Measurements from ENCODE around the gene ZNF816.

The ZNF816 gene

GRCh38 chr19:52959613-52960295 is 2.9 kb downstream of the ZNF816 start:
- TF ChIP-seq CTCF (IDR thresholded peaks at IDR 0.05; ENCODE audit: insufficient read depth, low read length, poor library complexity, severe bottlenecking): no peak
- DNase-seq (ENCODE audit: extremely low read depth, insufficient read length): no peak
- H3K4me3 ChIP-seq (replicated peaks; ENCODE audit: low read depth, low read length): no peak overlapping the region
- H3K36me3 ChIP-seq (ENCODE audit: control insufficient read depth, insufficient read depth, low read length): peaks cover 12% of the 10 kb centered on the region
- no peaks in the 10 kb centered on the region for H3K27me3 ChIP-seq (replicated peaks; ENCODE audit: control insufficient read depth, insufficient read depth, low read length)

- H3K4me3 ChIP-seq (replicated peaks; ENCODE audit: low read depth, low read length): no peak overlapping the region
- no peak for TF ChIP-seq CTCF (IDR thresholded peaks at IDR 0.05; ENCODE audit: insufficient read depth, low read length, poor library complexity, severe bottlenecking)
- DNase-seq (ENCODE audit: extremely low read depth, insufficient read length): no peak
- peaks cover 17% of the 10 kb centered on the region for H3K36me3 ChIP-seq (ENCODE audit: control insufficient read depth, insufficient read depth, low read length)
- H3K27me3 ChIP-seq (replicated peaks; ENCODE audit: control insufficient read depth, insufficient read depth, low read length): no peaks in the 10 kb centered on the region
These were observed 5.1 kb downstream of the ZNF816 start for GRCh38 chr19:52957591-52957990.

- no peak for TF ChIP-seq CTCF (IDR thresholded peaks at IDR 0.05; ENCODE audit: insufficient read depth, low read length, poor library complexity, severe bottlenecking)
- no peak overlapping the region for H3K4me3 ChIP-seq (replicated peaks; ENCODE audit: low read depth, low read length)
- peaks cover 20% of the 10 kb centered on the region for H3K36me3 ChIP-seq (ENCODE audit: control insufficient read depth, insufficient read depth, low read length)
- H3K27me3 ChIP-seq (replicated peaks; ENCODE audit: control insufficient read depth, insufficient read depth, low read length): no peaks in the 10 kb centered on the region
- DNase-seq (ENCODE audit: extremely low read depth, insufficient read length): no peak
These were observed 5.8 kb downstream of the ZNF816 start for GRCh38 chr19:52956917-52957316.

- Histone ChIP-seq H3K36me3 (ENCODE audit: control insufficient read depth, insufficient read depth, low read length) (peaks cover 13% of the 10 kb centered on the region), H3K4me3 (replicated peaks; ENCODE audit: low read depth, low read length) (no peak overlapping the region), H3K27me3 (replicated peaks; ENCODE audit: control insufficient read depth, insufficient read depth, low read length) (no peaks in the 10 kb centered on the region)
- no peak for DNase-seq (ENCODE audit: extremely low read depth, insufficient read length)
- TF ChIP-seq CTCF (IDR thresholded peaks at IDR 0.05; ENCODE audit: insufficient read depth, low read length, poor library complexity, severe bottlenecking): no peak
These were observed 13.3 kb downstream of the ZNF816 start for GRCh38 chr19:52949422-52949821.

GRCh38 chr19:52948025-52948770 is 14.5 kb downstream of the ZNF816 start:
- H3K27me3 ChIP-seq (replicated peaks; ENCODE audit: control insufficient read depth, insufficient read depth, low read length): no peaks in the 10 kb centered on the region
- DNase-seq (ENCODE audit: extremely low read depth, insufficient read length): no peak
- no peak overlapping the region for H3K4me3 ChIP-seq (replicated peaks; ENCODE audit: low read depth, low read length)
- TF ChIP-seq CTCF (IDR thresholded peaks at IDR 0.05; ENCODE audit: insufficient read depth, low read length, poor library complexity, severe bottlenecking): no peak
- peaks cover 13% of the 10 kb centered on the region for H3K36me3 ChIP-seq (ENCODE audit: control insufficient read depth, insufficient read depth, low read length)
